Activated CD8-positive, alpha-beta memory T cell treated with anti-CD3 and anti-CD28 coated beads, Interleukin-2, amount 50 U/mL, for 48 hours (primary cell): ENCODE results near the gene BANP.
"Not testable (repeated sequence)": the region's sequence is repeated elsewhere in the genome, so short reads cannot be mapped to it uniquely, and the experiment has no call there.

Source experiments
- DNase-seq: peaks from one replicate; pipeline ENCODE4 v3.0.0-alpha.2; 2020

BANP gene

GRCh38 chr16:88067530-88068411 is 116.5 kb downstream of the BANP start:
- no peak for DNase-seq

GRCh38 chr16:88068476-88069396 is 117.5 kb downstream of the BANP start:
- DNase-seq: no peak

GRCh38 chr16:88069397-88070168 is 118.3 kb downstream of the BANP start:
- no peak for DNase-seq

- DNase-seq: no peak
Measured at GRCh38 chr16:88070341-88070740, 119.1 kb downstream of the BANP start.

- no peak for DNase-seq
Measured at GRCh38 chr16:88070989-88071625, 119.9 kb downstream of the BANP start.

GRCh38 chr16:88071908-88072307 is 120.7 kb downstream of the BANP start:
- DNase-seq: no peak

GRCh38 chr16:88072571-88073001 is 121.4 kb downstream of the BANP start:
- DNase-seq: no peak

- DNase-seq: no peak
Measured at GRCh38 chr16:88073201-88073721, 122.0 kb downstream of the BANP start.

- no peak for DNase-seq
Measured at GRCh38 chr16:88074041-88074440, 122.8 kb downstream of the BANP start.

GRCh38 chr16:88076211-88076931 is 125.1 kb downstream of the BANP start:
- DNase-seq: no peak

- DNase-seq: not testable (repeated sequence)
Measured at GRCh38 chr16:88076932-88077320, 125.7 kb downstream of the BANP start.

GRCh38 chr16:88077328-88078108 is 126.3 kb downstream of the BANP start:
- DNase-seq: no peak

- DNase-seq: no peak
Measured at GRCh38 chr16:88078111-88078775, 127.0 kb downstream of the BANP start.

GRCh38 chr16:88083582-88083981 is 132.3 kb downstream of the BANP start:
- DNase-seq: no peak

GRCh38 chr16:88084881-88085280 is 133.6 kb downstream of the BANP start:
- DNase-seq: no peak

GRCh38 chr16:88086571-88087516 is 135.6 kb downstream of the BANP start:
- no peak for DNase-seq

- no peak for DNase-seq
Measured at GRCh38 chr16:88087517-88087877, 136.3 kb downstream of the BANP start.

GRCh38 chr16:88088161-88088581 is 136.9 kb downstream of the BANP start:
- DNase-seq: no peak

- not testable (repeated sequence) for DNase-seq
Measured at GRCh38 chr16:88088611-88089010, 137.4 kb downstream of the BANP start.
